Tibial artery (tissue), 4 donors: Measurements from ENCODE around the gene TEX19.
"Not testable (repeated sequence)": the region's sequence is repeated elsewhere in the genome, so short reads cannot be mapped to it uniquely, and the experiment has no call there.

ENCODE experiments used
- DNase-seq, 2 donors: peaks; one replicate each; pipeline ENCODE4 v3.0.0-alpha.2; 2019
- H3K27ac ChIP-seq, 2 donors: fragments of 200-600 bp; sonication (generic) in 1 of 2; 1 replicate in 1 of 2; 2 replicates in 1 of 2; pipeline ENCODE4 v1.5.1; 2018 to 2019; ENCODE audit warnings: mild to moderate bottlenecking in 1 of 2
- H3K27me3 ChIP-seq, 2 donors: fragments of 200-600 bp; sonication (generic) in 1 of 2; one replicate each; pipeline versions ENCODE4 v1.5.1 to v1.6.0; 2016 to 2019
- H3K36me3 ChIP-seq, 3 donors: fragments of 200-600 bp; sonication (generic) in 2 of 3; one replicate each; pipeline ENCODE4 v1.5.1; 2016 to 2019; ENCODE audit warnings: mild to moderate bottlenecking in 2 of 3
- H3K4me1 ChIP-seq, 4 donors: fragments of 200-600 bp; sonication (generic) in 2 of 4; 1 replicate in 3 of 4; 2 replicates in 1 of 4; pipeline ENCODE4 v1.5.1; 2016 to 2019
- H3K4me3 ChIP-seq, 2 donors: fragments of 200-600 bp; sonication (generic) in 1 of 2; 1 replicate in 1 of 2; 2 replicates in 1 of 2; pipeline ENCODE4 v1.5.1; 2018 to 2019; ENCODE audit warnings: mild to moderate bottlenecking in 2 of 2
- H3K9me3 ChIP-seq, 3 donors: fragments of 200-600 bp; sonication (generic) in 1 of 3; one replicate each; pipeline ENCODE4 v1.5.1; 2016 to 2019
- intact Hi-C: fragments of 100-400 bp; cut with DNase I; formaldehyde crosslinking; loops from one replicate; pipeline ENCODE4 v1.15.0; 2023; ENCODE audit warnings: low total_unique reads
- TF ChIP-seq, protein P1 (sequence below), 2 experiments: fragments of 200-600 bp in 1 of 2; fragments of 450-650 bp in 1 of 2; IDR thresholded peaks; one replicate each; pipeline ENCODE4 v1.5.1; 2017 to 2019; ENCODE audit warnings: antibody characterized with exemption in 2 of 2, mild to moderate bottlenecking in 1 of 2, moderate library complexity in 1 of 2

TEX19 gene

DNA sequence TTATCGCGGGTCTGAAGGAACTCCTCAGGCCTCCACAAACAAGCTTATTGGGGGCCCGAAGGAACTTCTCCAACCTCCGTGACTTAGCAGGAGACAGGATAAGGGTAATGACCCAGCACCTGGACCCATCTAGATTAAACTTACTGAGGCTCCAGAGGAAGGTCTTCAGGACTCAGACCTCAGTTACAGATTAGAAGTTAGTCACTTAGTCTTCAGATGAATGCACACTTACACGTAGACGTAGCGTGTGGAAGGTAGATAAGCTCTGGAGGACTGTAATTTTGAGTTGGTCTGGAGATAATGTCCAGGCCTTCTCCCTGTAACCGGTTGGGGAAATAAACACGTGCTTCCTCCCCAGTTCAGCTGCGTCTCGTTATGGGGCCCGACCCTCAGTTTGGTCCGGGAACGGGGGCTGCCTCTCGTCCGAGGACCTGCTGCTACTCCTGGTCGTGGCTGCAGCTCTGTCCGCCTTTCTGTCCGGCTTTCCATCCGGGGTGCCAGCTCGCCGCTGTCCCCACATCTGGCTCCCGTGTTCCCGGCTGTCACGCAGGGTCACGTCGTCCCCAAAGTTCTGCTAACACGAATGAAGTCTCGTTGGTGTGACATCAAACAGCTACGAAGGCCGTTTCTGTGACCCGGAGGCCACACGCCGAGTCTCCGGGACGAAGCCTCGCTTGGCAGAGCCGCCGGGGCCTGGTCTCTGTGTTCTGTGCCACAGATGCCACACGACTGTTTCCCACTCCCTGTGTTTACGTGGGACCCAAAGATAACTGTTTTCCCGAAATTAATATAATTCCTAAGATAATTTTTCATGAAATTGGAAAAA lies 13.7 kb upstream of the TEX19 start:
- no peak overlapping the region for H3K27ac ChIP-seq
- no peaks in the 10 kb centered on the region for H3K9me3 ChIP-seq
- H3K4me3 ChIP-seq = no peak overlapping the region
- peaks cover 0 to 8% (median 0%) of the 10 kb centered on the region in 4 donors for H3K4me1 ChIP-seq
- TF ChIP-seq, protein P1, sequence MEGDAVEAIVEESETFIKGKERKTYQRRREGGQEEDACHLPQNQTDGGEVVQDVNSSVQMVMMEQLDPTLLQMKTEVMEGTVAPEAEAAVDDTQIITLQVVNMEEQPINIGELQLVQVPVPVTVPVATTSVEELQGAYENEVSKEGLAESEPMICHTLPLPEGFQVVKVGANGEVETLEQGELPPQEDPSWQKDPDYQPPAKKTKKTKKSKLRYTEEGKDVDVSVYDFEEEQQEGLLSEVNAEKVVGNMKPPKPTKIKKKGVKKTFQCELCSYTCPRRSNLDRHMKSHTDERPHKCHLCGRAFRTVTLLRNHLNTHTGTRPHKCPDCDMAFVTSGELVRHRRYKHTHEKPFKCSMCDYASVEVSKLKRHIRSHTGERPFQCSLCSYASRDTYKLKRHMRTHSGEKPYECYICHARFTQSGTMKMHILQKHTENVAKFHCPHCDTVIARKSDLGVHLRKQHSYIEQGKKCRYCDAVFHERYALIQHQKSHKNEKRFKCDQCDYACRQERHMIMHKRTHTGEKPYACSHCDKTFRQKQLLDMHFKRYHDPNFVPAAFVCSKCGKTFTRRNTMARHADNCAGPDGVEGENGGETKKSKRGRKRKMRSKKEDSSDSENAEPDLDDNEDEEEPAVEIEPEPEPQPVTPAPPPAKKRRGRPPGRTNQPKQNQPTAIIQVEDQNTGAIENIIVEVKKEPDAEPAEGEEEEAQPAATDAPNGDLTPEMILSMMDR (IDR thresholded peaks at IDR 0.05) = no peak
- intact Hi-C loops = no loop called here
- H3K27me3 ChIP-seq = peaks cover 0 to 51% of the 10 kb centered on the region in 2 donors
- no peak for DNase-seq
- H3K36me3 ChIP-seq = no peaks in the 10 kb centered on the region

DNA sequence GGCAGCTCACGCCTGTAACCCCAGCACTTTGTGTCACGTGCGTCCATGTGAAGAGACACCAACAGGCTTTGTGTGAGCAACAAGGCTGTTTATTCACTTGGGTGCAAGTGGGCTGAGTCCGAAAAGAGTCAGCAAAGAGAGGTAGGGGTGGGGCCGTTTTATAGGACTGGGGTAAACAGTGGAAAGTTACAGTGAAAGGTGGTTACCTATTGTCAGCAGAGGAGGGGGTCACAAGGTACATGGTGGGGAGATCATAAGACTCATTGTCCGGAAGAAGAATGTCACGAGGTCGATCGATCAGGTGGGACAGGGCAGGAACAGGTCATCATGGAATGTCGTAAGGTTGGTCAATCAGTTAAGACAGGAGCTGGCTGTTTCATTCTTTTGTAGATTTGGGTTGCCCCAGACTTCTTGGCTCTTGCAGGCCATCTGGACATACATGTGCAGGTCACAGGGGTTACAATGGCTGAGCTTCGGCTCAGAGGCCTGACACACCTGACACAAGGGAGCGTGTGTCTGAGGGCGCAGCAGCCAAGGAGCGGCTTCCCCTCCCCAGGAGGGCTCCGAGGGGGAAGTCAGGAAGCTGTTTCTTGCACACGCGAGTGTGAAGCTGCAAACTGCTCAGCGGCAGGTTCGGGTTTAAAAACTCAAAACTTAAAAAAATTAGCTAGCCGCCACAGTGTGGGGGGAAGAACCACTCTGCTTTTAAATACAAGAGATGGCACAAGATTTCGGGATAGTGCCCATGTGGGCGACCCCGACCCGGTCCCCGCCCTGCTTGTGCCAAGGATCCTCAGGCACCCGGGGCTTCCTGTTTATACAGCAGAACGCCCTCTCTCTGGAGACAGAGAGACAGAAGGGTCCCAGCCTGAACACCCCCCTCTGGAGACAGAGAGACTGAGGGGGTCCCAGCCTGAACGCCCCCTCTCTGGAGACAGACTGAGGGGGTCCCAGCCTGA lies 12.4 kb upstream of the TEX19 start:
- intact Hi-C loops = no loop called here
- TF ChIP-seq, protein P1 (IDR thresholded peaks at IDR 0.05) = no peak
- no peak for DNase-seq
- Histone ChIP-seq H3K4me3 (no peak overlapping the region), H3K27me3 (peaks cover 0 to 64% of the 10 kb centered on the region in 2 donors), H3K36me3 (no peaks in the 10 kb centered on the region), H3K4me1 (peaks cover 0 to 8% (median under 1%) of the 10 kb centered on the region in 4 donors), H3K27ac (no peak overlapping the region), H3K9me3 (no peaks in the 10 kb centered on the region)

DNA sequence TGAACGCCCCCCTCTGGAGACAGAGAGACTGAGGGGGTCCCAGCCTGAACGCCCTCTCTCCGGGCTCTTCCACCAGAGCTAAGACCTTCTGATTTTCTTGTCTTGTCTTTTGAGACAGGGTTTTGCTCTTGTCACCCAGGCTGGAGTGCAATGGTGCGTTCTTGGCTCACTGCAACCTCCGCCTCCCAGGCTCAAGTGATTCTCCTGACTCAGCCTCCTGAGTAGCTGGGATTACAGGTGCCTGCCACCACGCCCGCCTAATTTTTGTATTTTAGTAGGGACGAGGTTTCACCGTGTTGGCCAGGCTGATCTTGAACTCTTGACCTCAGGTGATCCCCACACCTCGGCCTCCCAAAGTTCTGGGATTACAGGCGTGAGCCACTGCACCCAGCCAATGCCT lies 11.1 kb upstream of the TEX19 start:
- intact Hi-C loops, H3K36me3 ChIP-seq, H3K4me1 ChIP-seq, H3K9me3 ChIP-seq, DNase-seq, H3K4me3 ChIP-seq, H3K27ac ChIP-seq: not testable (repeated sequence)
- peaks cover 0 to 67% of the 10 kb centered on the region in 2 donors for H3K27me3 ChIP-seq

DNA sequence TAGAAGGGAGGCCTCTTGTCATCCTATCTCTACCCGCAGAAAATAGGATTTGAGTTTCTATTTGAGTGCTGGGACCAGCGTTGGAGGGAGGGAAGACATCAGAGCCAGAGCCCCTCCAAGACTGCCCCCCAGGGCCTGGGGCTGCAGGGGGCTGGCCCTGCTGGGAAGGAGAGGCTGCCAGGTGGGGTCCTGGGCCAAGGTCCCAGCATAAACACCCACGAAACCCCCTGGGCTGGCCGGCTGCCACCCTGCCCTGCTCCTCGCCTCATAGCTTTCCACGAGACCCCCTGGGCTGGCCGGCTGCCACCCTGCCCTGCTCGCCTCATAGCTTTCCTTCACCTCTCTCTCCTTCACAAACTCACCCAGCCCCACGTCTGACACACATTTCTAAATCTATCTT lies 10.6 kb upstream of the TEX19 start:
- Histone ChIP-seq H3K27me3 (peaks cover 0 to 67% of the 10 kb centered on the region in 2 donors), H3K4me1 (peaks cover 0 to 8% (median 4%) of the 10 kb centered on the region in 4 donors), H3K27ac (no peak overlapping the region), H3K36me3 (no peaks in the 10 kb centered on the region), H3K4me3 (no peak overlapping the region), H3K9me3 (no peaks in the 10 kb centered on the region)
- TF ChIP-seq, protein P1 (IDR thresholded peaks at IDR 0.05) = no peak
- intact Hi-C loops = no loop called here
- no peak for DNase-seq

DNA sequence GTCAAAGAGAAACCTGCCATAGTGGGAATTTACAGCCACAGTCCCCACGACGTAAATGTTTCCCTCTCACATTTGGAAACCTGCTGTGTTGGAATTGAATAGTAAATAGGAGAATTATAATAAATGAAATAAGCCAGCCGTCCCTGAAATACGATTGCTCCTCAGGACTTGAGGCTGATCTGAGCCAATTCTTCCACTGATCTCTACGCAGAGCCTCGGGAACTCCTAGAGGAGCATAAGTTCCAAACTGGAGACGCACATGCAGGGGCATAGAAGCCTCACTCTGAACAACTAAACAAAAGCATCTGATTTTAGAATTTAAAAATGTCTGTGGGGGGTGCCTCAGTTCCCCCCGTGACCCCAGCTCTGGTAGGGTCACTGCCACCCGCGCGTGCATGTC lies 10.2 kb upstream of the TEX19 start:
- Histone ChIP-seq H3K4me3 (no peak overlapping the region), H3K4me1 (peaks cover 0 to 8% (median 4%) of the 10 kb centered on the region in 4 donors), H3K27ac (no peak overlapping the region), H3K9me3 (no peaks in the 10 kb centered on the region), H3K27me3 (peaks cover 0 to 69% of the 10 kb centered on the region in 2 donors), H3K36me3 (no peaks in the 10 kb centered on the region)
- DNase-seq = no peak
- TF ChIP-seq, protein P1 (IDR thresholded peaks at IDR 0.05) = no peak
- intact Hi-C loops = no loop called here
